Glutamatergic neuron (in vitro differentiated cells): ENCODE data around the gene ZNF423. TPM values are rescaled to one million over a fixed set of nuclear protein-coding genes. Genes with fewer than 3 reads are reported as not detected.

ENCODE experiments used
- DNase-seq: peaks from one replicate; pipeline ENCODE4 v3.0.0; 2022
- H3K27ac Mint-ChIP-seq: one replicate; pipeline ENCODE4 v1.8.0; 2020; ENCODE audit warnings: mild to moderate bottlenecking, mixed read lengths, inconsistent platforms; ENCODE audit not compliant: unreplicated experiment
- H3K27me3 Mint-ChIP-seq: one replicate; pipeline ENCODE4 v1.8.0; 2020; ENCODE audit warnings: mild to moderate bottlenecking, moderate library complexity, mixed read lengths, inconsistent platforms; ENCODE audit not compliant: unreplicated experiment
- H3K36me3 Mint-ChIP-seq: one replicate; pipeline ENCODE4 v1.8.0; 2020; ENCODE audit warnings: mild to moderate bottlenecking, mixed read lengths, inconsistent platforms; ENCODE audit not compliant: unreplicated experiment
- H3K4me1 Mint-ChIP-seq: one replicate; pipeline ENCODE4 v1.8.0; 2020; ENCODE audit warnings: mild to moderate bottlenecking, low read depth, mixed read lengths, inconsistent platforms; ENCODE audit not compliant: unreplicated experiment
- H3K4me3 Mint-ChIP-seq: one replicate; pipeline ENCODE4 v1.8.0; 2020; ENCODE audit warnings: mild to moderate bottlenecking, mixed read lengths, inconsistent platforms; ENCODE audit not compliant: unreplicated experiment
- H3K9me3 Mint-ChIP-seq: one replicate; pipeline ENCODE4 v1.8.0; 2020; ENCODE audit warnings: mild to moderate bottlenecking, moderate library complexity, mixed read lengths, inconsistent platforms; ENCODE audit not compliant: unreplicated experiment
- CTCF ChIP-seq: fragments of 200-600 bp; sonication (generic); IDR thresholded peaks from one replicate; pipeline ENCODE4 v1.5.0; 2021; ENCODE audit not compliant: partially characterized antibody, unreplicated experiment
- total RNA-seq: library from RNA; stranded (reverse); fragmentation: NEBNext Ultra II Directional; extraction: Animal tissue kit (Norgen Biotek cat#: 25700); gene quantifications from one replicate; pipeline ENCODE4 v1.2.1, GENCODE V29; 2021; ENCODE audit not compliant: unreplicated experiment

The ZNF423 gene
- total RNA-seq, 1 donor from 2014 or later, result 149 TPM

DNA sequence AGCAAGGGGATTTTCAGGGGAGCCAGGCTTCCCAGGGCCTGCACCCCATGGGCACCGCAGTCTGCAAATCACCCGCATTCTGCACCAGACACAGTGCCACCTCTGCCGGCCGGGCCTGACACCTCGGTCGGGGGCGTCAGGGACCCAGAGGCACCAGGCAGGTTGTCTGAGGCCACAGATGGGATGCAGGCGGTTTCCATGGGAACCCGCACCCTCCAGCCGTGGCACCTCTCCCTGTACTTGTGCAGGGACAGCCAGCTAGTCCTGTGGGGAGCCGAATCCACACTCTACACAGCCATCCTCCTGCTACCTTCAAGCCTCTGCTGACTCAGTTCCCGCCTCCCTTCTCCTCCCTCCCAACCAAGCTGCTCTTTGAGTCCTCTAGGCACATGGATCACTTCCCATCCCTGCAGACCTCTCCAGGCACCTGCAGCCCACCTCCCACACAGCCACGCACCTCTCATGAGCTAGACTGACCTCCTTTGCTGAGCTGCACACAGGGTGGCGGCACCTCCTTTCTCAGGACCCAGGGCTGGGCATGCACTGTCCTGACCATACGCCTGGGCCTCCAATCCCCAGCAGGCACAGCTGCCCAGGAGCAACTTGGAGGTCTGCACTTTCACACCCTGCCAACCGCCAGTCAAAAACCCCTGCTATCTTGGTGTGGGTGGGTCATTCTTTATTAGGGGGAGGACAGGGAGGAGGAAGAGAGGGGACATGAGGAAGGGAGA, 362.9 kb downstream of the ZNF423 start:
- no peak for TF ChIP-seq CTCF
- Mint-ChIP-seq H3K4me1 (peaks cover 22% of the 10 kb centered on the region), H3K27ac (peak overlapping the region; percentile 24), H3K27me3 (peaks cover 24% of the 10 kb centered on the region), H3K9me3 (peaks cover 30% of the 10 kb centered on the region), H3K36me3 (no peaks in the 10 kb centered on the region), H3K4me3 (peak overlapping the region; percentile 30)
- no peak for DNase-seq

GRCh38 chr16:49491771-49492761, 363.8 kb downstream of the ZNF423 start:
- DNase-seq, result peak; percentile 79
- Mint-ChIP-seq H3K4me3 (no peak overlapping the region), H3K9me3 (peaks cover 27% of the 10 kb centered on the region), H3K36me3 (no peaks in the 10 kb centered on the region), H3K4me1 (peaks cover 20% of the 10 kb centered on the region), H3K27me3 (peaks cover 18% of the 10 kb centered on the region), H3K27ac (no peak overlapping the region)
- peak; percentile 99 for TF ChIP-seq CTCF

DNA sequence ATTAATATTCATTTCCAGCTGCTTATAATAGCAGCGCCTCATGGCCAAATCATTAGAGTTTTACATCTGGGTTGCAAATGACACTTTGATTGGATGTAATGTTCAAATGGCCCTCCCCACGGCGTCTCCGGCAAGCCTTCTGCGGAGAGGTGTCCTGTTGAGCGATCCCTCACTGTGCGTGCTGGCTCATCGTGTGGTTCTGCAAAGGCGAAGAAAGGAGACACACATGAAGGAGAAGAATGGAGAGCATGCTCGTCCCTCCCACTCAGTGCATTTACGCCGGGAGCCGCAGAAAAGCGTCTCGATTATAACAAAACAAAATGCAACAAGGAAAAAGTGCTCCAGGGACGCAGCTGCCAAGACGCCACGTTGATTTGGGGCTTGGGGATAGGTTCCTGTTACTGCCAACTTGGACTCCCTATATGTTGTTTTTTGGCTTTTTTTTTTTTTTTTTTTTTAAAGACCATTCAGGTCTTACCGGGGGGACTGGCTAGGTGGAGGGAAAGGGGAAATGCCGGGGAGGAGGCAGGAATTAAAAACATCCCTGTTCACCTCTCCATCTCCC, 364.7 kb downstream of the ZNF423 start:
- no peaks in the 10 kb centered on the region for H3K36me3 Mint-ChIP-seq
- peak; percentile 11 for DNase-seq
- no peak overlapping the region for H3K4me3 Mint-ChIP-seq
- H3K9me3 Mint-ChIP-seq, result peaks cover 20% of the 10 kb centered on the region
- H3K27ac Mint-ChIP-seq, result peak overlapping the region; percentile 82
- H3K4me1 Mint-ChIP-seq, result peaks cover 18% of the 10 kb centered on the region
- H3K27me3 Mint-ChIP-seq, result peaks cover 12% of the 10 kb centered on the region
- TF ChIP-seq CTCF, result no peak

GRCh38 chr16:49490321-49490705, 365.6 kb downstream of the ZNF423 start:
- Mint-ChIP-seq H3K9me3 (peaks cover 20% of the 10 kb centered on the region), H3K27me3 (peaks cover 10% of the 10 kb centered on the region), H3K4me3 (no peak overlapping the region), H3K36me3 (no peaks in the 10 kb centered on the region), H3K4me1 (peaks cover 17% of the 10 kb centered on the region), H3K27ac (no peak overlapping the region)
- DNase-seq, result peak; percentile 12
- no peak for TF ChIP-seq CTCF
